Panc1 (cell line): ENCODE results near the gene PLEKHG1. TPM values are rescaled to one million over a fixed set of nuclear protein-coding genes. Genes with fewer than 3 reads are reported as not detected.

ENCODE experiments used
- ATAC-seq: fragments of 200-7000 bp; cut with Tn5 transposase; 2 replicates; pipeline ENCODE4 v1.9.1; 2020; ENCODE audit warnings: mild to moderate bottlenecking, moderate library complexity
- BruUV-seq: library from RNA; stranded (reverse); fragments of 400-500 nt; replicated peaks from 2 replicates; lab custom pipeline; 2021; lab: Mats Ljungman, UMichigan
- CTCF ChIA-PET: fragments of 300-600 bp; sonication (Branson Sonifier 250); formaldehyde crosslinking; loops from one replicate; lab custom pipeline; 2022; ENCODE audit warnings: antibody characterized with exemption; lab: Charles Lee
- POLR2A ChIA-PET: fragments of 300-600 bp; sonication (Branson Sonifier 250); formaldehyde crosslinking; loops from one replicate; lab custom pipeline; 2022; ENCODE audit warnings: antibody characterized with exemption; lab: Charles Lee
- DNase-seq: peaks from one replicate; pipeline ENCODE4 v3.0.0-alpha.2; 2010; ENCODE audit warnings: low read depth, low spot score
- H3K27ac ChIP-seq: 2 replicates; pipeline ENCODE4 v1.5.1; 2011; ENCODE audit warnings: mild to moderate bottlenecking, low read length, inconsistent platforms
- H3K27me3 ChIP-seq: fragments of 200-500 bp; sonication (Bioruptor generic); 2 replicates; pipeline ENCODE4 v1.6.0; 2014; ENCODE audit warnings: low read length, inconsistent platforms; ENCODE audit not compliant: control insufficient read depth, insufficient read depth
- H3K36me3 ChIP-seq: fragments of 200-500 bp; sonication (Bioruptor generic); 2 replicates; pipeline ENCODE4 v1.5.1; 2014; ENCODE audit warnings: inconsistent platforms, mild to moderate bottlenecking, low read length, moderate library complexity; ENCODE audit not compliant: control insufficient read depth, insufficient read depth
- H3K4me1 ChIP-seq: 2 replicates; pipeline ENCODE4 v1.5.1; 2011; ENCODE audit warnings: inconsistent platforms, mild to moderate bottlenecking, low read length, moderate library complexity; ENCODE audit not compliant: control insufficient read depth, insufficient read depth
- H3K4me3 ChIP-seq, 2 experiments: 2 replicates each; pipeline ENCODE4 v1.5.1; 2011 to 2012; ENCODE audit warnings: low read depth in 2 of 2, low read length in 2 of 2, mild to moderate bottlenecking in 2 of 2, inconsistent platforms in 1 of 2, moderate library complexity in 1 of 2
- H3K9me3 ChIP-seq: fragments of 200-500 bp; sonication (Bioruptor generic); 2 replicates; pipeline ENCODE4 v1.5.1; 2014; ENCODE audit warnings: low read depth, mild to moderate bottlenecking, inconsistent platforms, low read length, moderate library complexity; ENCODE audit not compliant: control insufficient read depth, insufficient read depth
- CTCF ChIP-seq: fragments of 450-650 bp; IDR thresholded peaks from 2 replicates; pipeline ENCODE4 v1.5.1; 2017; ENCODE audit warnings: mild to moderate bottlenecking
- POLR2AphosphoS5 ChIP-seq: IDR thresholded peaks from 2 replicates; pipeline ENCODE4 v1.6.1; 2012; ENCODE audit warnings: mild to moderate bottlenecking, low read depth, low read length, moderate library complexity
- SIN3A ChIP-seq: IDR thresholded peaks from 2 replicates; pipeline ENCODE4 v1.6.1; 2012; ENCODE audit warnings: low read depth, mild to moderate bottlenecking, low read length, moderate library complexity, borderline replicate concordance; ENCODE audit not compliant: insufficient read depth
- TCF7L2 ChIP-seq: IDR thresholded peaks from 2 replicates; pipeline ENCODE4 v1.6.1; 2011; ENCODE audit warnings: mild to moderate bottlenecking, low read depth, low read length, inconsistent platforms
- in situ Hi-C: cut with HindIII; loops from 2 replicates; pipeline ENCODE4 v1.10.0; 2016; ENCODE audit warnings: low sequenced_read_pairs, low pct_unique_long_range_greater_than_20kb
- intact Hi-C: fragments of 100-400 bp; cut with micrococcal nuclease; formaldehyde crosslinking; loops from one replicate; pipeline ENCODE4 v1.10.0; 2022; ENCODE audit not compliant: unreplicated experiment
- total RNA-seq: library from RNA; stranded (reverse); gene quantifications from one replicate; pipeline ENCODE4 v1.2.1, GENCODE V29; 2021; ENCODE audit not compliant: unreplicated experiment

Gene PLEKHG1
- total RNA-seq, 1 experiment from 2014 or later = 4.0 TPM

GRCh38 chr6:150600301-150601017 is 774 bp downstream of the PLEKHG1 start:
- in situ Hi-C loops = no loop called here
- peak; percentile 92 for ATAC-seq

GRCh38 chr6:150601439-150601838 is 1.8 kb downstream of the PLEKHG1 start:
- Histone ChIP-seq H3K4me3 (no peak overlapping the region; a peak in 1 of 4 replicates), H3K4me1 (peaks cover 3% of the 10 kb centered on the region; the same call in 1 of the 2 replicates), H3K36me3 (no peaks in the 10 kb centered on the region), H3K27me3 (peaks cover 40% of the 10 kb centered on the region), H3K27ac (no peak overlapping the region), H3K9me3 (no peaks in the 10 kb centered on the region)
- no peak for ATAC-seq
- BruUV-seq = TSS peak; percentile 60
- CTCF ChIA-PET = interaction anchor here (1.2 kb wide), 1 partner anchor 183 kb away, joined by 3 read pairs; no protein-coding TSS in a partner anchor
- no peak for TF ChIP-seq CTCF
- TF ChIP-seq TCF7L2 = no peak
- no peak for TF ChIP-seq SIN3A
- no peak for TF ChIP-seq POLR2AphosphoS5
- DNase-seq = no peak
- POLR2A ChIA-PET = no interaction called here
- in situ Hi-C loops (no loop called here), intact Hi-C loops (loop anchor here (2.0 kb wide), 1 partner anchor 183 kb away; no protein-coding TSS in a partner anchor)

More at GRCh38 chr6:150600301-150601017, 774 bp downstream of the PLEKHG1 start:
- TF ChIP-seq CTCF (peak; percentile 75), SIN3A (no peak), TCF7L2 (0 out of 2 replicates have a peak, but pooled peaks have one; percentile 9)
- no peaks in the 10 kb centered on the region for H3K36me3 ChIP-seq
- no TSS peak for BruUV-seq
- intact Hi-C loops = loop anchor here (2.0 kb wide), 1 partner anchor 182 kb away; no protein-coding TSS in a partner anchor
- peak overlapping the region; percentile 42 to 54 for H3K4me3 ChIP-seq
- POLR2A ChIA-PET = no interaction called here
- no peaks in the 10 kb centered on the region for H3K9me3 ChIP-seq
- peaks cover 40% of the 10 kb centered on the region for H3K27me3 ChIP-seq
- CTCF ChIA-PET = interaction anchor here (0.5 to 1.0 kb wide), 5 partner anchors 182 to 1169 kb away, joined by 3 to 5 read pairs (median 3); no protein-coding TSS in a partner anchor
- DNase-seq = peak; percentile 8
- H3K4me1 ChIP-seq = peaks cover 3% of the 10 kb centered on the region; the same call in 1 of the 2 replicates
- H3K27ac ChIP-seq = 0 out of 2 replicates have a peak overlapping the region, but pooled peaks have one; percentile 10

GRCh38 chr6:150603176-150603575 is 3.5 kb downstream of the PLEKHG1 start:
- H3K27me3 ChIP-seq = peaks cover 35% of the 10 kb centered on the region
- BruUV-seq = no TSS peak
- in situ Hi-C loops (no loop called here), intact Hi-C loops (no loop called here)
- DNase-seq (no peak), ATAC-seq (no peak)
- H3K4me3 ChIP-seq = no peak overlapping the region
- no peaks in the 10 kb centered on the region for H3K36me3 ChIP-seq
- no peaks in the 10 kb centered on the region for H3K9me3 ChIP-seq
- peaks cover 3% of the 10 kb centered on the region; the same call in 1 of the 2 replicates for H3K4me1 ChIP-seq
- H3K27ac ChIP-seq = no peak overlapping the region
- POLR2A ChIA-PET = no interaction called here
- CTCF ChIA-PET = interaction anchor here (0.5 to 1.3 kb wide), 2 partner anchors 12 to 198 kb away, joined by 3 to 6 read pairs; no protein-coding TSS in a partner anchor
- TF ChIP-seq CTCF = no peak
- no peak for TF ChIP-seq TCF7L2
